Measurements from ENCODE around the gene RAB9A. TPM values are rescaled to one million over a fixed set of nuclear protein-coding genes. Genes with fewer than 3 reads are reported as not detected.

The RAB9A gene
- total and polyA plus RNA-seq, 10 of the 15 experiments (the other 5 are each of a cell fraction or from before 2014, with no cell fraction given): 42.1 to 142 (median 49.9) TPM

DNA sequence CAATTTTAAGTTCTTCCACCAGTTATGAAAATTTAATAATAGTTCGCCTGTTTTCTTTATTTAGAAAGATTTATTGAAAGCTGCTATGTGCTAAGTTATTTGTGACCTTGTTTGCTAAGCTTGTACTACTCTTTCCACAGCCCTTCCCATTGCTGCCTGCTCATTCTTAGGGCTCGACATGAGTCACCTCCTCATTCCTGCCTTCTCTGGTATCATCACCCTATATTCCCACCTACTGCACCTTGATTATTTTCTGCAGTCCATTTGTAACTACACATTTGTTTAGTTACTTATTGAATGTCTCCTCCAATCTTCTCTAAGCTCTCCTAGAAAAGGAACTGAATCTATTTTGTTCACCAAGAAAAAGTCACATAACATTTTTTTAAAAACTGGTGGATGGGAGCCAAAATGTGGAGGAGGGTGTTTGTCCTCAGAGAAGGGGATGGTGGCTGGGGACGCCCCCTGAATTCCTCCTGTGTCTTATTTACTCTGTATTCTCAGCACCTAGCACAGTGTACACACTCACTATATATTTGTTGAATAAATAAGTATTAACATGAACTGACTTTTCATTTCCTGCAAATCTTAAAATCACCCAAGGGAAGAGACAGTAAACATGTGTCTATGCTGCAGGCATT lies 3.7 kb upstream of the RAB9A start (continued):
- TF ChIP-seq SMC3 (IDR thresholded peaks at IDR 0.05; ENCODE audit: borderline replicate concordance, low read length): no peak
- TF ChIP-seq IRF4 (IDR thresholded peaks at IDR 0.05; ENCODE audit: low read depth, low read length): no peak
- TF ChIP-seq ZNF592 (IDR thresholded peaks at IDR 0.05): no peak
- TF ChIP-seq IKZF1 (conservative IDR thresholded peaks at IDR 0.05): peak; percentile 46
- peak; percentile 41 for TF ChIP-seq SMAD1 (IDR thresholded peaks at IDR 0.05; ENCODE audit: low read depth, partially characterized antibody)
- TF ChIP-seq PRDM15 (CRISPR knock-in tag; IDR thresholded peaks at IDR 0.05): no peak
- no peak for TF ChIP-seq TBL1XR1 (IDR thresholded peaks at IDR 0.05; ENCODE audit: low read depth, low read length)
- TF ChIP-seq RB1 (IDR thresholded peaks at IDR 0.05; ENCODE audit: borderline replicate concordance): no peak
- TF ChIP-seq MYC (IDR thresholded peaks at IDR 0.05; ENCODE audit: insufficient read depth, insufficient read length, insufficient replicate concordance, low read length, severe bottlenecking): no peak
- TF ChIP-seq ZBED1 (IDR thresholded peaks at IDR 0.05; ENCODE audit: borderline replicate concordance): no peak
- TF ChIP-seq, protein P1, sequence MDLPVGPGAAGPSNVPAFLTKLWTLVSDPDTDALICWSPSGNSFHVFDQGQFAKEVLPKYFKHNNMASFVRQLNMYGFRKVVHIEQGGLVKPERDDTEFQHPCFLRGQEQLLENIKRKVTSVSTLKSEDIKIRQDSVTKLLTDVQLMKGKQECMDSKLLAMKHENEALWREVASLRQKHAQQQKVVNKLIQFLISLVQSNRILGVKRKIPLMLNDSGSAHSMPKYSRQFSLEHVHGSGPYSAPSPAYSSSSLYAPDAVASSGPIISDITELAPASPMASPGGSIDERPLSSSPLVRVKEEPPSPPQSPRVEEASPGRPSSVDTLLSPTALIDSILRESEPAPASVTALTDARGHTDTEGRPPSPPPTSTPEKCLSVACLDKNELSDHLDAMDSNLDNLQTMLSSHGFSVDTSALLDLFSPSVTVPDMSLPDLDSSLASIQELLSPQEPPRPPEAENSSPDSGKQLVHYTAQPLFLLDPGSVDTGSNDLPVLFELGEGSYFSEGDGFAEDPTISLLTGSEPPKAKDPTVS (IDR thresholded peaks at IDR 0.05; ENCODE audit: low read depth, low read length): no peak
- TF ChIP-seq FOXK2 (IDR thresholded peaks at IDR 0.05): no peak
- peak; percentile 69; the same call in 1 of the 2 replicates for TF ChIP-seq SPI1 (IDR thresholded peaks at IDR 0.05; ENCODE audit: borderline replicate concordance, insufficient read depth, low read depth, low read length)
- no peak for TF ChIP-seq MLLT1 (IDR thresholded peaks at IDR 0.05)
- TF ChIP-seq RAD51 (IDR thresholded peaks at IDR 0.05): no peak
- no peak for TF ChIP-seq EZH2 (IDR thresholded peaks at IDR 0.05; ENCODE audit: borderline replicate concordance, control insufficient read depth, low read depth, low read length)
- TF ChIP-seq SP1 (IDR thresholded peaks at IDR 0.05; ENCODE audit: low read depth, low read length): no peak
- no peak for TF ChIP-seq ATF7 (IDR thresholded peaks at IDR 0.05; ENCODE audit: low read depth)
